SJCRH30 (cell line): ENCODE data around the gene TMEM132C. TPM values are rescaled to one million over a fixed set of nuclear protein-coding genes. Genes with fewer than 3 reads are reported as not detected.

Experiments used
- DNase-seq, 2 experiments: peaks; one replicate each; pipeline ENCODE4 v3.0.0-alpha.2; 2015 to 2020
- H3K27ac ChIP-seq: fragments of 250-450 bp; sonication (Bioruptor Pico); 2 replicates; pipeline ENCODE4 v1.5.1; 2020; ENCODE audit warnings: mild to moderate bottlenecking, moderate library complexity
- H3K27me3 ChIP-seq: fragments of 250-450 bp; sonication (Bioruptor Pico); 2 replicates; pipeline ENCODE4 v1.5.1; 2020; ENCODE audit warnings: mild to moderate bottlenecking, moderate library complexity
- H3K36me3 ChIP-seq: fragments of 250-450 bp; sonication (Bioruptor Pico); 2 replicates; pipeline ENCODE4 v1.5.1; 2020; ENCODE audit warnings: mild to moderate bottlenecking, moderate library complexity
- H3K4me1 ChIP-seq: fragments of 250-450 bp; sonication (Bioruptor Pico); 2 replicates; pipeline ENCODE4 v1.5.1; 2020; ENCODE audit warnings: mild to moderate bottlenecking, moderate library complexity
- H3K4me3 ChIP-seq: fragments of 250-450 bp; sonication (Bioruptor Pico); 2 replicates; pipeline ENCODE4 v1.5.1; 2020; ENCODE audit warnings: mild to moderate bottlenecking, moderate library complexity
- H3K9me3 ChIP-seq: fragments of 250-450 bp; sonication (Bioruptor Pico); replicated peaks from 2 replicates; pipeline ENCODE4 v1.5.1; 2020; ENCODE audit warnings: mild to moderate bottlenecking, moderate library complexity
- total RNA-seq: library from RNA; depleted of rRNA; stranded (reverse); fragments of >200 nt; shearing (Covaris generic); gene quantifications from 2 replicates; pipeline ENCODE4 v1.2.3, GENCODE V29; 2014

The TMEM132C gene
- total RNA-seq, 1 experiment from 2014 or later: not detected

- no peaks in the 10 kb centered on the region for H3K27me3 ChIP-seq
- H3K27ac ChIP-seq: no peak overlapping the region
- DNase-seq: no peak
Observed at GRCh38 chr12:128724468-128725046, 457.6 kb downstream of the TMEM132C start.

GRCh38 chr12:128726886-128727285, 459.9 kb downstream of the TMEM132C start:
- H3K9me3 ChIP-seq: no peaks in the 10 kb centered on the region
- H3K36me3 ChIP-seq: no peaks in the 10 kb centered on the region
- DNase-seq: no peak
- no peaks in the 10 kb centered on the region for H3K27me3 ChIP-seq
- no peak overlapping the region for H3K27ac ChIP-seq
- no peaks in the 10 kb centered on the region for H3K4me1 ChIP-seq
- H3K4me3 ChIP-seq: no peak overlapping the region

More at GRCh38 chr12:128724468-128725046, 457.6 kb downstream of the TMEM132C start:
- no peaks in the 10 kb centered on the region for H3K36me3 ChIP-seq
- H3K4me1 ChIP-seq: no peaks in the 10 kb centered on the region
- no peaks in the 10 kb centered on the region for H3K9me3 ChIP-seq
- H3K4me3 ChIP-seq: no peak overlapping the region

- no peak for DNase-seq
- Histone ChIP-seq H3K4me3 (no peak overlapping the region), H3K27ac (no peak overlapping the region), H3K4me1 (no peaks in the 10 kb centered on the region), H3K9me3 (no peaks in the 10 kb centered on the region), H3K36me3 (no peaks in the 10 kb centered on the region), H3K27me3 (no peaks in the 10 kb centered on the region)
Observed at GRCh38 chr12:128727461-128727860, 460.5 kb downstream of the TMEM132C start.

GRCh38 chr12:128727999-128728398, 461.0 kb downstream of the TMEM132C start:
- H3K27me3 ChIP-seq: no peaks in the 10 kb centered on the region
- no peaks in the 10 kb centered on the region for H3K4me1 ChIP-seq
- H3K36me3 ChIP-seq: no peaks in the 10 kb centered on the region
- no peaks in the 10 kb centered on the region for H3K9me3 ChIP-seq
- H3K4me3 ChIP-seq: no peak overlapping the region
- no peak for DNase-seq
- H3K27ac ChIP-seq: no peak overlapping the region

GRCh38 chr12:128729628-128730121, 462.7 kb downstream of the TMEM132C start:
- no peak overlapping the region for H3K27ac ChIP-seq
- no peaks in the 10 kb centered on the region for H3K4me1 ChIP-seq
- H3K4me3 ChIP-seq: no peak overlapping the region
- H3K36me3 ChIP-seq: no peaks in the 10 kb centered on the region
- no peaks in the 10 kb centered on the region for H3K27me3 ChIP-seq
- DNase-seq: no peak
- no peaks in the 10 kb centered on the region for H3K9me3 ChIP-seq

- Histone ChIP-seq H3K27ac (no peak overlapping the region), H3K4me3 (no peak overlapping the region), H3K4me1 (no peaks in the 10 kb centered on the region), H3K36me3 (no peaks in the 10 kb centered on the region), H3K9me3 (no peaks in the 10 kb centered on the region), H3K27me3 (no peaks in the 10 kb centered on the region)
- no peak for DNase-seq
Observed at GRCh38 chr12:128734371-128734770, 467.4 kb downstream of the TMEM132C start.

- DNase-seq: no peak
- H3K4me3 ChIP-seq: no peak overlapping the region
Observed at GRCh38 chr12:128737292-128737966, 470.5 kb downstream of the TMEM132C start.

GRCh38 chr12:128743916-128744315, 476.9 kb downstream of the TMEM132C start:
- Histone ChIP-seq H3K27me3 (peaks cover 8% of the 10 kb centered on the region; the same call in 1 of the 2 replicates), H3K9me3 (no peaks in the 10 kb centered on the region), H3K36me3 (no peaks in the 10 kb centered on the region), H3K4me3 (no peak overlapping the region), H3K4me1 (no peaks in the 10 kb centered on the region), H3K27ac (no peak overlapping the region)
- no peak for DNase-seq

More at GRCh38 chr12:128737292-128737966, 470.5 kb downstream of the TMEM132C start:
- no peaks in the 10 kb centered on the region for H3K9me3 ChIP-seq
- H3K36me3 ChIP-seq: no peaks in the 10 kb centered on the region
- H3K27ac ChIP-seq: no peak overlapping the region
- no peaks in the 10 kb centered on the region for H3K27me3 ChIP-seq
- no peaks in the 10 kb centered on the region for H3K4me1 ChIP-seq

- no peaks in the 10 kb centered on the region for H3K36me3 ChIP-seq
- DNase-seq: no peak
- H3K4me3 ChIP-seq: no peak overlapping the region
- no peak overlapping the region for H3K27ac ChIP-seq
- H3K9me3 ChIP-seq: no peaks in the 10 kb centered on the region
- no peaks in the 10 kb centered on the region for H3K4me1 ChIP-seq
- peaks cover 8% of the 10 kb centered on the region; the same call in 1 of the 2 replicates for H3K27me3 ChIP-seq
Observed at GRCh38 chr12:128745772-128746689, 479.1 kb downstream of the TMEM132C start.

- no peak overlapping the region for H3K4me3 ChIP-seq
- no peak overlapping the region for H3K27ac ChIP-seq
- H3K36me3 ChIP-seq: no peaks in the 10 kb centered on the region
- no peak for DNase-seq
- peaks cover 8% of the 10 kb centered on the region; the same call in 1 of the 2 replicates for H3K27me3 ChIP-seq
- no peaks in the 10 kb centered on the region for H3K9me3 ChIP-seq
- no peaks in the 10 kb centered on the region for H3K4me1 ChIP-seq
Observed at GRCh38 chr12:128747441-128747840, 480.5 kb downstream of the TMEM132C start.

- Histone ChIP-seq H3K4me3 (no peak overlapping the region), H3K27me3 (no peaks in the 10 kb centered on the region), H3K27ac (no peak overlapping the region), H3K36me3 (no peaks in the 10 kb centered on the region), H3K4me1 (no peaks in the 10 kb centered on the region), H3K9me3 (no peaks in the 10 kb centered on the region)
- no peak for DNase-seq
Observed at GRCh38 chr12:128752386-128752785, 485.4 kb downstream of the TMEM132C start.

- H3K4me3 ChIP-seq: no peak overlapping the region
- no peaks in the 10 kb centered on the region for H3K36me3 ChIP-seq
- no peaks in the 10 kb centered on the region for H3K27me3 ChIP-seq
- DNase-seq: no peak
- no peak overlapping the region for H3K27ac ChIP-seq
- H3K4me1 ChIP-seq: no peaks in the 10 kb centered on the region
- H3K9me3 ChIP-seq: no peaks in the 10 kb centered on the region
Observed at GRCh38 chr12:128753438-128753837, 486.5 kb downstream of the TMEM132C start.

GRCh38 chr12:128754275-128754674, 487.3 kb downstream of the TMEM132C start:
- no peaks in the 10 kb centered on the region for H3K4me1 ChIP-seq
- no peaks in the 10 kb centered on the region for H3K27me3 ChIP-seq
- no peaks in the 10 kb centered on the region for H3K9me3 ChIP-seq
- no peak overlapping the region for H3K27ac ChIP-seq
- DNase-seq: no peak
- no peaks in the 10 kb centered on the region for H3K36me3 ChIP-seq
- H3K4me3 ChIP-seq: no peak overlapping the region

GRCh38 chr12:128755566-128755965, 488.6 kb downstream of the TMEM132C start:
- Histone ChIP-seq H3K4me3 (no peak overlapping the region), H3K9me3 (no peaks in the 10 kb centered on the region), H3K36me3 (no peaks in the 10 kb centered on the region), H3K27me3 (no peaks in the 10 kb centered on the region), H3K27ac (no peak overlapping the region), H3K4me1 (no peaks in the 10 kb centered on the region)
- no peak for DNase-seq
